Rectal smooth muscle tissue (tissue), 1 donor: ENCODE data around the gene ELAPOR2.
"Not testable (repeated sequence)": the region's sequence is repeated elsewhere in the genome, so short reads cannot be mapped to it uniquely, and the experiment has no call there.

ENCODE experiments used
- H3K27ac ChIP-seq: one replicate; pipeline ENCODE4 v1.7.0; 2013; ENCODE audit warnings: low read depth, low read length, inconsistent platforms
- H3K27me3 ChIP-seq: one replicate; pipeline ENCODE4 v1.7.0; 2013; ENCODE audit warnings: low read length; ENCODE audit not compliant: control insufficient read depth, insufficient read depth
- H3K36me3 ChIP-seq: one replicate; pipeline ENCODE4 v1.7.0; 2013; ENCODE audit warnings: low read length; ENCODE audit not compliant: control insufficient read depth, insufficient read depth
- H3K4me1 ChIP-seq: one replicate; pipeline ENCODE4 v1.7.0; 2013; ENCODE audit warnings: low read length; ENCODE audit not compliant: control insufficient read depth, insufficient read depth
- H3K4me3 ChIP-seq: one replicate; pipeline ENCODE4 v1.7.0; 2013; ENCODE audit warnings: low read length
- H3K9ac ChIP-seq: one replicate; pipeline ENCODE4 v1.7.0; 2013; ENCODE audit warnings: low read length

ELAPOR2 gene

GRCh38 chr7:87082675-87083074 is 23.2 kb upstream of the ELAPOR2 start:
- no peaks in the 10 kb centered on the region for H3K27me3 ChIP-seq
- no peak overlapping the region for H3K9ac ChIP-seq
- no peak overlapping the region for H3K4me3 ChIP-seq
- H3K27ac ChIP-seq = no peak overlapping the region
- H3K4me1 ChIP-seq = no peaks in the 10 kb centered on the region
- H3K36me3 ChIP-seq = no peaks in the 10 kb centered on the region

DNA sequence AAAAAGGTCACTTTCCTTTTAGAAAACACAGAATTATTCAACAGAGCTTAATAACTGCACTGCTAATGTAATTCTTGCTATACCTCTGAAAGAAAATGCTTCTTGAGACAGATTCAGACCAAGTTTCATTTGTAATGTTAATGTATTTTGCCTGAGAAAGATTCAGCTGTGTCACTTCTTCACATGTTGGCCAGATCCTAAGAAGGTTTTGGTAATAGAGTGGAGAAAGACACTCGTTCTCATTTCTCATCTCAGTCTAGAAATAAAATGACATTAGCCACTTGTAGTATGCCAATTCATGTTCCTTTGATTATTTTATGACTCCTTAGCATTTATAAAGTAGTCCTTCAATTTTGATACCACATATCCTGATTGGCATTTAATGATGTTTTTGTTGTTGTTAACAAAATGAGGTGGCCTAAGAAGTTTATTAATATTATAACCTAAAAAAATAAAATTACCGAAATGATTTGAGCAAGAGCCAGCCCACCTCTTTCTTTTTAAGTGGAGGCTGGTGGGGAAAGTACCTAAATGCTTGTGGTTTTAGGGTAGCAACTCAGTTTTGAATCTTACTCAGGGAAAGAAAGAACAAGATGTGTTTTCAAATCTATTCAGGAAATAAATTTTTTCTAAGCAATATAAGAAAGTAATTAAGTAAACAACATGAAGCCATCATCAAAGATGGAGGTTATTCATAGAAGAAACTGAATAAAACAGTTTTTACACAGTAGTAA is 16.4 kb upstream of the ELAPOR2 start:
- no peaks in the 10 kb centered on the region for H3K27me3 ChIP-seq
- no peak overlapping the region for H3K27ac ChIP-seq
- no peak overlapping the region for H3K4me3 ChIP-seq
- no peak overlapping the region for H3K9ac ChIP-seq
- no peaks in the 10 kb centered on the region for H3K36me3 ChIP-seq
- H3K4me1 ChIP-seq = no peaks in the 10 kb centered on the region

GRCh38 chr7:87067788-87068187 is 8.3 kb upstream of the ELAPOR2 start:
- no peak overlapping the region for H3K4me3 ChIP-seq
- H3K9ac ChIP-seq = no peak overlapping the region
- no peak overlapping the region for H3K27ac ChIP-seq
- H3K27me3 ChIP-seq = no peaks in the 10 kb centered on the region
- H3K36me3 ChIP-seq = no peaks in the 10 kb centered on the region
- H3K4me1 ChIP-seq = no peaks in the 10 kb centered on the region

DNA sequence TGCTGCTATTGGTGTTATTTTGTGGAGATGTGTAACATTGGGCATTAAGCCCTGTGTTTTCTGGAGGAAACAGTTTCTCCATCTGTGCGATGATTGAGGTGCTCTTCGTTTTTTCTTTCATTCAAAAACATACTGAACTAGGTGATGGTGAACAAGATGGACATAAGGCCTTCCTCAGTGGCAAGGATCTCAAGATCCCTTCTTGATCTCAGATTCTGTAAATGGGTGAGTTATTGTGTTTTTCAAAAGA is 759 bp upstream of the ELAPOR2 start:
- Histone ChIP-seq H3K27me3 (no peaks in the 10 kb centered on the region), H3K4me3 (peak overlapping the region; percentile 64), H3K36me3 (no peaks in the 10 kb centered on the region), H3K27ac (no peak overlapping the region), H3K9ac (no peak overlapping the region), H3K4me1 (no peaks in the 10 kb centered on the region)

- H3K4me1 ChIP-seq = no peaks in the 10 kb centered on the region
- no peaks in the 10 kb centered on the region for H3K36me3 ChIP-seq
- H3K27ac ChIP-seq = no peak overlapping the region
- H3K9ac ChIP-seq = peak overlapping the region; percentile 5
- peak overlapping the region; percentile 64 for H3K4me3 ChIP-seq
- no peaks in the 10 kb centered on the region for H3K27me3 ChIP-seq
Measured at GRCh38 chr7:87058744-87059524, 520 bp downstream of the ELAPOR2 start.

- Histone ChIP-seq H3K27me3 (no peaks in the 10 kb centered on the region), H3K4me1 (no peaks in the 10 kb centered on the region), H3K36me3 (no peaks in the 10 kb centered on the region), H3K9ac (no peak overlapping the region), H3K4me3 (no peak overlapping the region), H3K27ac (no peak overlapping the region)
Measured at GRCh38 chr7:87057210-87057609, 2.2 kb downstream of the ELAPOR2 start.

DNA sequence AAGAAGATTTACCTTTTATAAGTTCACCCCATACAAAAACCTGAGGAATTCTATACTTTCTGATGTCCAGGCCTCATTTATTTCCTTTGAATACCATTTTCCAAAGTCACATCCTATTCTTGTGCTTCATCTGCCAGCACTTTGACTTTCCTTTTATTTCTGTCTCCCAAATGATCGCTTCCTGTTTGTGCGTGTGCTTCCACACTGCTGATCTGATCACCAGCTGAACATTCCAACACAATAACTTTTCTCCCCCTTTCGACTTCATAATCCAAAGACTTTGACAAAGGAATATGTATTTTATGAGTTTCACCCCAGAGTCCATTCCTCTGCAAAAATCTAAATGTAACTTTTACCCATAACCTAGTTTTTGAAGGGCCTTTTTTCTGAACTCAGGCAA is 3.1 kb downstream of the ELAPOR2 start:
- no peak overlapping the region for H3K27ac ChIP-seq
- no peaks in the 10 kb centered on the region for H3K4me1 ChIP-seq
- no peak overlapping the region for H3K9ac ChIP-seq
- H3K4me3 ChIP-seq = no peak overlapping the region
- H3K36me3 ChIP-seq = no peaks in the 10 kb centered on the region
- no peaks in the 10 kb centered on the region for H3K27me3 ChIP-seq

DNA sequence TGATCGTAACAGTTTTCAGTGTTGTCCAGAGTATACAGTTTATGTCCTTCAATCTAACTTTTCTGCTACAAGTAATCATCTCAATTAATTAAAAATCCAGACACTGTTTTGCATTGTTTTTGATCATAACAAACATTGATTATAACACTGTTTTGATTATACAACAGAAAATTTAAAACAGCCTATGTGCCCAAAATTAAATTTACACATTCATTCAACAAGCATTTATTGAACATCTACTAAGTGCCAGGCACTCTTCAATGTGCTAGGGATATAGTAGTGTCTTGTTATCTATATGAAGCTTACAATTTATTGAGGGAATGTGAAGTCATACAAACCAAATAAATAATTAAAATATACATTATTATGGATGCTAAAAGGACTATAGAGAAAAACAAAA is 10.6 kb downstream of the ELAPOR2 start:
- Histone ChIP-seq H3K4me1 (no peaks in the 10 kb centered on the region), H3K9ac (no peak overlapping the region), H3K27ac (no peak overlapping the region), H3K27me3 (no peaks in the 10 kb centered on the region), H3K36me3 (no peaks in the 10 kb centered on the region), H3K4me3 (no peak overlapping the region)

DNA sequence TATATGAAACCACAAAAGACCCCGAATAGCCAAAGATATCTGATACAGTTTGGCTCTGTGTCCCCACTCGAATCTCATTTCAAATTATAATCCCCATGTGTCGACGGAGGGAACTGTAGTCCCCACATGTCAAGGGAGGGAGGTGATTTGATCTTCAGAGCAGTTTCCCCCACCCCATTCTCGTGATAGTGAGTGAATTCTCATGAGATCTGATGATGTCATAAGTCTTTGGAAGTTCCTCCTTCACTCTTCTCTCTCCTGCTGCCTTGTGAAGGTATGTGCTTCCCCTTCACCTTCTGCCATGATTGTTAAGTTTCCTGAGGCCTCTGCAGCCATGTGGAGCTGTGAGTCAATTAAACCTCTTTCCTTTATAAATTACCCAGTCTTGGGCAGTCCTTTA is 13.0 kb downstream of the ELAPOR2 start:
- no peaks in the 10 kb centered on the region for H3K27me3 ChIP-seq
- no peak overlapping the region for H3K4me3 ChIP-seq
- H3K4me1 ChIP-seq = no peaks in the 10 kb centered on the region
- H3K27ac ChIP-seq = no peak overlapping the region
- no peak overlapping the region for H3K9ac ChIP-seq
- H3K36me3 ChIP-seq = no peaks in the 10 kb centered on the region

DNA sequence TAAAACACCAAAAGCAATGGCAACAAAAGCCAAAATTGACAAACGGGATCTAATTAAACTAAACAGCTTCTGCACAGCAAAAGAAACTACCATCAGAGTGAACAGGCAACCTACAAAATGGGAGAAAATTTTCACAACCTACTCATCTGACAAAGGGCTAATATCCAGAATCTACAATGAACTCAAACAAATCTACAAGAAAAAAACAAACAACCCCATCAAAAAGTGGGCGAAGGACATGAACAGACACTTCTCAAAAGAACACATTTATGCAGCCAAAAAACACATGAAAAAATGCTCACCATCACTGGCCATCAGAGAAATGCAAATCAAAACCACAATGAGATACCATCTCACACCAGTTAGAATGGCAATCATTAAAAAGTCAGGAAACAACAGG is 14.7 kb downstream of the ELAPOR2 start:
- not testable (repeated sequence) for H3K36me3 ChIP-seq, H3K27me3 ChIP-seq, H3K4me1 ChIP-seq, H3K27ac ChIP-seq, H3K9ac ChIP-seq, H3K4me3 ChIP-seq

DNA sequence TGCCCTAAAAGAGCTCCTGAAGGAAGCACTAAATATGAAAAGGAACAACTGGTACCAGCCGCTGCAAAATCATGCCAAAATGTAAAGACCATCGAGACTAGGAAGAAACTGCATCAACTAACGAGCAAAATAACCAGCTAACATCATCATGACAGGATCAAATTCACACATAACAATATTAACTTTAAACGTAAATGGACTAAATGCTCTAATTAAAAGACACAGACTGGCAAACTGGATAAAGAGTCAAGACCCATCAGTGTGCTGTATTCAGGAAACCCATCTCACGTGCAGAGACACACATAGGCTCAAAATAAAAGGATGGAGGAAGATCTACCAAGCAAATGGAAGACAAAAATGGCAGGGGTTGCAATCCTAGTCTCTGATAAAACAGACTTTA is 17.9 kb downstream of the ELAPOR2 start:
- not testable (repeated sequence) for H3K27me3 ChIP-seq, H3K27ac ChIP-seq

DNA sequence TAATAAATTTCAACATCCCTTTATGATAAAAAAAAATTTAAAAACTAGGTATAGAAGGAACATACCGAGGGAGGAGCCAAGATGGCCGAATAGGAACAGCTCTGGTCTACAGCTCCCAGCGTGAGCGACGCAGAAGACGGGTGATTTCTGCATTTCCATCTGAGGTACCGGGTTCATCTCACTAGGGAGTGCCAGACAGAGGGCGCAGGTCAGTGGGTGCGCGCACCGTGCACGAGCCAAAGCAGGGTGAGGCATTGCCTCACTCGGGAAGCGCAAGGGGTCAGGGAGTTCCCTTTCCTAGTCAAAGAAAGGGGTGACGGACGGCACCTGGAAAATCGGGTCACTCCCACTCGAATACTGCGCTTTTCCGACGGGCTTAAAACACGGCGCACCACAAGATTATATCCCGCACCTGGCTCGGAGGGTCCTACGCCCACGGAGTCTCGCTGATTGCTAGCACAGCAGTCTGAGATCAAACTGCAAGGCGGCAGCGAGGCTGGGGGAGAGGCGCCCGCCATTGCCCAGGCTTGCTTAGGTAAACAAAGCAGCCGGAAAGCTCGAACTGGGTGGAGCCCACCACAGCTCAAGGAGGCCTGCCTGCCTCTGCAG is 19.7 kb downstream of the ELAPOR2 start:
- H3K27me3 ChIP-seq, H3K4me3 ChIP-seq, H3K27ac ChIP-seq, H3K9ac ChIP-seq, H3K36me3 ChIP-seq, H3K4me1 ChIP-seq: not testable (repeated sequence)

More for the DNA sequence above, 17.9 kb downstream of the ELAPOR2 start:
- not testable (repeated sequence) for H3K4me1 ChIP-seq, H3K36me3 ChIP-seq, H3K4me3 ChIP-seq, H3K9ac ChIP-seq
